Esophagus muscularis mucosa (tissue), 4 donors: ENCODE measurements around the gene USF1. TPM values are rescaled to one million over a fixed set of nuclear protein-coding genes. Genes with fewer than 3 reads are reported as not detected.

Experiments
- DNase-seq: peaks from one replicate; pipeline ENCODE4 v3.0.0-alpha.2; 2017; ENCODE audit errors: extremely low spot score
- H3K27ac ChIP-seq, 4 donors: fragments of 200-600 bp; sonication (generic); replicated peaks in 1 of 4; 1 replicate in 3 of 4; 2 replicates in 1 of 4; pipeline ENCODE4 v1.5.1; 2016 to 2019; ENCODE audit warnings: mild to moderate bottlenecking in 1 of 4
- H3K27me3 ChIP-seq, 4 donors: fragments of 200-600 bp; sonication (generic); one replicate each; pipeline versions ENCODE4 v1.5.1 to v1.6.0; 2016 to 2019
- H3K36me3 ChIP-seq, 4 donors: fragments of 200-600 bp; sonication (generic); one replicate each; pipeline ENCODE4 v1.5.1; 2016 to 2019
- H3K4me1 ChIP-seq, 4 donors: fragments of 200-600 bp; sonication (generic); one replicate each; pipeline ENCODE4 v1.5.1; 2016 to 2019
- H3K4me3 ChIP-seq, 4 donors: fragments of 200-600 bp; sonication (generic); 1 replicate in 2 of 4; 2 replicates in 2 of 4; pipeline ENCODE4 v1.5.1; 2016 to 2019; ENCODE audit warnings: mild to moderate bottlenecking in 4 of 4, moderate library complexity in 1 of 4
- H3K9me3 ChIP-seq, 4 donors: fragments of 200-600 bp; sonication (generic); 1 replicate in 3 of 4; 2 replicates in 1 of 4; pipeline ENCODE4 v1.5.1; 2016 to 2019
- CTCF ChIP-seq, 3 experiments: fragments of 200-600 bp in 2 of 3; fragments of 450-650 bp in 1 of 3; sonication (generic) in 2 of 3; IDR thresholded peaks; one replicate each; pipeline ENCODE4 v1.5.1; 2017 to 2019; ENCODE audit warnings: antibody characterized with exemption in 3 of 3, mild to moderate bottlenecking in 2 of 3, moderate library complexity in 1 of 3
- EP300 ChIP-seq: sonication (generic); formaldehyde crosslinking; IDR thresholded peaks from one replicate; pipeline ENCODE4 v1.6.1; 2017; ENCODE audit warnings: antibody characterized with exemption
- POLR2A ChIP-seq: fragments of 450-650 bp; IDR thresholded peaks from one replicate; pipeline ENCODE4 v1.6.1; 2017; ENCODE audit warnings: antibody characterized with exemption, moderate library complexity, mild to moderate bottlenecking, low read depth
- POLR2AphosphoS5 ChIP-seq, 2 donors: sonication (generic); formaldehyde crosslinking; IDR thresholded peaks; one replicate each; pipeline ENCODE4 v1.6.1; 2017; ENCODE audit warnings: antibody characterized with exemption in 2 of 2
- WGBS: methylation state at CpG from one replicate; pipeline ENCODE4 v1.1.5; 2018; 5-methylcytosine and 5-hydroxymethylcytosine counted together
- intact Hi-C: fragments of 100-400 bp; cut with DNase I; formaldehyde crosslinking; loops from one replicate; pipeline ENCODE4 v1.15.1; 2023
- total RNA-seq, 4 donors: library from RNA; depleted of rRNA; stranded (reverse); fragments of >200 nt; gene quantifications; one replicate each; pipeline versions ENCODE4 v1.1.0 to v1.2.1, GENCODE V29; 2016

The USF1 gene
- total RNA-seq, 4 donors from 2014 or later, result 36.5 to 54.2 (median 48.7) TPM

- H3K36me3 ChIP-seq, result no peaks in the 10 kb centered on the region
- H3K4me3 ChIP-seq, result peak overlapping the region in 2 of 4 donors; percentile 3 to 38
- H3K27me3 ChIP-seq, result peaks cover 0 to 2% (median 0%) of the 10 kb centered on the region in 4 donors
- intact Hi-C loops, result no loop called here
- H3K9me3 ChIP-seq, result no peaks in the 10 kb centered on the region
- DNase-seq, result no peak
- H3K27ac ChIP-seq, result peak overlapping the region; percentile 61 to 77 (median 75)
- peaks cover 0 to 17% (median 5%) of the 10 kb centered on the region in 4 donors for H3K4me1 ChIP-seq
- no peak for TF ChIP-seq EP300
- no peak for TF ChIP-seq POLR2AphosphoS5 (IDR thresholded peaks at IDR 0.05)
- TF ChIP-seq POLR2A, result no peak
- no peak for TF ChIP-seq CTCF (IDR thresholded peaks at IDR 0.05)
These were observed 32.7 kb downstream of the USF1 start for GRCh38 chr1:161013131-161013487.

GRCh38 chr1:161012420-161012819 lies 33.4 kb downstream of the USF1 start:
- intact Hi-C loops, result no loop called here
- Histone ChIP-seq H3K9me3 (no peaks in the 10 kb centered on the region), H3K4me1 (peaks cover 0 to 15% (median 5%) of the 10 kb centered on the region in 4 donors), H3K4me3 (no peak overlapping the region), H3K27ac (peak overlapping the region in 3 of 4 donors; percentile 61 to 77 (median 76)), H3K27me3 (no peaks in the 10 kb centered on the region), H3K36me3 (no peaks in the 10 kb centered on the region)
- 93% methylated on average over 3 of the region's 3 CpGs for WGBS
- TF ChIP-seq EP300 (no peak), POLR2AphosphoS5 (IDR thresholded peaks at IDR 0.05) (no peak), POLR2A (no peak)
- no peak for DNase-seq

GRCh38 chr1:161009602-161010211 lies 36.1 kb downstream of the USF1 start:
- peaks cover 0 to 15% (median 5%) of the 10 kb centered on the region in 4 donors for H3K4me1 ChIP-seq
- DNase-seq, result no peak
- no peaks in the 10 kb centered on the region for H3K9me3 ChIP-seq
- intact Hi-C loops, result no loop called here
- no peak for TF ChIP-seq POLR2AphosphoS5 (IDR thresholded peaks at IDR 0.05)
- TF ChIP-seq CTCF (IDR thresholded peaks at IDR 0.05), result no peak
- no peak for TF ChIP-seq EP300
- no peak for TF ChIP-seq POLR2A
- no peak overlapping the region for H3K4me3 ChIP-seq
- 93% methylated on average over 7 of the region's 7 CpGs for WGBS
- no peak overlapping the region for H3K27ac ChIP-seq
- no peaks in the 10 kb centered on the region for H3K36me3 ChIP-seq
- no peaks in the 10 kb centered on the region for H3K27me3 ChIP-seq

GRCh38 chr1:161008869-161009510 lies 36.8 kb downstream of the USF1 start:
- intact Hi-C loops, result no loop called here
- 76% methylated on average over 4 of the region's 4 CpGs for WGBS
- no peak for DNase-seq
- Histone ChIP-seq H3K27me3 (no peaks in the 10 kb centered on the region), H3K27ac (no peak overlapping the region), H3K4me3 (no peak overlapping the region), H3K36me3 (no peaks in the 10 kb centered on the region), H3K9me3 (no peaks in the 10 kb centered on the region), H3K4me1 (peaks cover 0 to 10% (median 2%) of the 10 kb centered on the region in 4 donors)
- TF ChIP-seq POLR2A (no peak), EP300 (no peak), POLR2AphosphoS5 (IDR thresholded peaks at IDR 0.05) (no peak), CTCF (IDR thresholded peaks at IDR 0.05) (no peak)

- intact Hi-C loops, result no loop called here
- Histone ChIP-seq H3K27ac (no peak overlapping the region), H3K27me3 (no peaks in the 10 kb centered on the region), H3K4me3 (no peak overlapping the region), H3K4me1 (no peaks in the 10 kb centered on the region), H3K36me3 (no peaks in the 10 kb centered on the region), H3K9me3 (no peaks in the 10 kb centered on the region)
- WGBS, result 94% methylated on average over 2 of the region's 2 CpGs
- DNase-seq, result no peak
- TF ChIP-seq CTCF (IDR thresholded peaks at IDR 0.05), result no peak
- TF ChIP-seq POLR2A, result no peak
- no peak for TF ChIP-seq POLR2AphosphoS5 (IDR thresholded peaks at IDR 0.05)
- no peak for TF ChIP-seq EP300
These were observed 38.4 kb downstream of the USF1 start for GRCh38 chr1:161007369-161007768.
